ENCODE results near the gene GRB7. TPM values are rescaled to one million over a fixed set of nuclear protein-coding genes. Genes with fewer than 3 reads are reported as not detected.

Gene GRB7
- under 1 TPM in 1 of 4 donors, not detected in 3; 0.44 TPM for total RNA-seq

- no peak for TF ChIP-seq CTCF (IDR thresholded peaks at IDR 0.05; ENCODE audit: low read depth)
Measured at GRCh38 chr17:39737760-39738567, at the start of gene GRB7. TSS of gene GRB7 (plus strand) at chr17:39737938. CDS start at chr17:39742302, 4,364 bp downstream.

- TF ChIP-seq CTCF (IDR thresholded peaks at IDR 0.05; ENCODE audit: low read depth): no peak
Measured at GRCh38 chr17:39688475-39688835, 49.3 kb upstream of the GRB7 start.

- no peak for TF ChIP-seq CTCF (IDR thresholded peaks at IDR 0.05; ENCODE audit: low read depth)
Measured at GRCh38 chr17:39688945-39689344, 48.8 kb upstream of the GRB7 start.

DNA sequence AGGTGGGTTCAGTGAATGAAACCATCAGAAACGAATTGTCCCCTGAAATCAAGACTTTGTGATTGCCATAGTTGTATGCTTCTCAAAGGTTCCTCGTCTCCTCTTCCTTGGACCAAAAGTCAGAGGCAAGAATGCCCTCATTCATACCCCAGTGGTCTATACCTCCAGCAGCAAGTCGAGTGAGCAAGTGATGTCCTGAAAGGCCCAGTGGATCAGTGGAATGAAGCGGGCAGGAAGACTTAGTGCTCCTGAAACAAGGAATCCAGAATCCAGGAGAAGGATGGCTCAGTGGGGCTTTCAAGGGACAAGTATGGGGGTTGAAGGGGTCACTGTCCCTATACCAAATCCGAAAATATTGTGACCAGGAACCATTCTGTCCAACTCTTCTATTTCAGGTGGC, 43.1 kb upstream of the GRB7 start:
- no peak for TF ChIP-seq CTCF (IDR thresholded peaks at IDR 0.05; ENCODE audit: low read depth)

DNA sequence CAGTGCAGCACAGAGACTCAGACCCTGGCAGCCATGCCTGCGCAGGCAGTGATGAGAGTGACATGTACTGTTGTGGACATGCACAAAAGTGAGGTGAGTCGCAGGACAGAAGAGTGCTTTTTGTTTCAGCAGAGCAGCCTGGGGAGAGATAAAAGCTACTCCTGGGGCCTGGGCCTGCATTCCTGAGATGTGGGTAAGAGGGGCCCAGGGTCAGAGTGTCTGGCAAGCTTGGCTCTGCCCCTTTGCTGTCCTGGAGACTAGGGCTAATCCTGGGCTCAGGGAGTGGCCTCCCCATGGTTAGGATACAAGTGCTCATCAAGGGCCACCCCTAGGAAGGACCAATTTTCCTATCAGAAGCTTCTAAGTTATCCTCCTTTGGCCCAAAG, 42.7 kb upstream of the GRB7 start:
- no peak for TF ChIP-seq CTCF (IDR thresholded peaks at IDR 0.05; ENCODE audit: low read depth)

GRCh38 chr17:39696731-39697130, 41.0 kb upstream of the GRB7 start:
- no peak for TF ChIP-seq CTCF (IDR thresholded peaks at IDR 0.05; ENCODE audit: low read depth)

- no peak for TF ChIP-seq CTCF (IDR thresholded peaks at IDR 0.05; ENCODE audit: low read depth)
Measured at GRCh38 chr17:39697961-39698360, 39.8 kb upstream of the GRB7 start.

Data from subcutaneous adipose tissue (tissue), 4 donors.